DMS114 treated with DMSO at 0.1 percent for 48 hours (cell line): Measurements from ENCODE around the gene GNA15.
A peak's percentile ranks its signal among the peaks of the same experiment; 100 is the strongest.

Source experiments
- DNase-seq: peaks from one replicate; lab custom pipeline; 2025; ENCODE audit not compliant: unreplicated experiment; lab: John Stamatoyannopoulos, UW

Gene GNA15

DNA sequence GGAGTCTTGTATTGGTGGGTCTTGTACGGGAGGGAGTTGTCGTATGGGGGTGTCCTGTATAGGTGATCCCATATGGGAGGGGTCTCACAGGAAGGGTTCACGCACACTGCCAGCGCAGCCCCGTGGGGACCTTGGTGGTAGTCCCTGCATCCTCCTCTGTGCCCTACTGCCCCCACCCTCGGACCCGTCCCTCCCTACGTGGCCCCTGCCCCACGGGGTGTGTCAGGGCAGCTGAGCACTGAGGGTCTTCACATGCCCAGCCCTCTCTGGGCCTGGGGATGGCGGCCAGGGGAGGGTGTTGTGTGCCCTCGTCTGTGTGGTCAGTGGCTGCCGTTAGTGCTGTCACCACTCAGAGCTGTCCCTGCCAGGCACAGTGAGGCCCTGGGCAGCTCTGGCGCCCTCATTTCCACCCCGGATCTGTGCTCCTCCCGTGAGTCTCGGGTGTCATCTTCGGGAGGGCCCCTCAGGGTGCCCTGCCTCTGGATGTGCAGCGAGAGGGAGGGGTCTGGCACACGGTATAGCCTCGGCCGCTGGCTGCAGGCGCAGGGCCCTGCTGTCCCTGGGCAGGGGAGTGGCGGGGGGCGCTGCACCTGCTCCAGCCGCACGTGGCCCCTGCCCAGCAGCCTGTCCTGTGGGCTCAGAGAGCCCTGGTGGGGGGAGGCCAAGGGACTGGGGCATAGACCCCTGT, 16.0 kb upstream of the GNA15 start:
- no peak for DNase-seq

DNA sequence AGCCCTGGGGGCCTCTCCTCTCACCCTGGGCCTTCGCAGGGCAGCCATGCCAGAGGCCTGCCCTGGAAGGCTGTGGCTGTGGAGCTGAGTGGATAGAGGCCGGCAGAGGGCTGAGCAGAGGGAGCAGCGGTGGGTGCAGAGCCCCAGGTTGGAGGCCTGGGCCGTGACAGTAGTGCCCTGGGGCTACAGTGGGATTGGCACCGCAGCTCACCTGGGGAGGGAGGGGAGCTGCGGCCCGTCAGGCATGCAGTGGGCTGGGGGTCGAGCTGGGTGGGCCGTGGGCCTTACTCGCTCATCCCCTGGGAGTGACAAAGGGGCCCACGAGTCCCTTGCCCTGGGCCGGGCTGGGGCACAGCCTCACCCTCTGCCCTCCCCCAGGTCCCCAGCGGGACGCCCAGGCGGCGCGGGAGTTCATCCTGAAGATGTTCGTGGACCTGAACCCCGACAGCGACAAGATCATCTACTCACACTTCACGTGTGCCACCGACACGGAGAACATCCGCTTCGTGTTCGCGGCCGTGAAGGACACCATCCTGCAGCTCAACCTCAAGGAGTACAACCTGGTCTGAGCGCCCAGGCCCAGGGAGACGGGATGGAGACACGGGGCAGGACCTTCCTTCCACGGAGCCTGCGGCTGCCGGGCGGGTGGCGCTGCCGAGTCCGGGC, 15.1 kb upstream of the GNA15 start:
- no peak for DNase-seq

DNA sequence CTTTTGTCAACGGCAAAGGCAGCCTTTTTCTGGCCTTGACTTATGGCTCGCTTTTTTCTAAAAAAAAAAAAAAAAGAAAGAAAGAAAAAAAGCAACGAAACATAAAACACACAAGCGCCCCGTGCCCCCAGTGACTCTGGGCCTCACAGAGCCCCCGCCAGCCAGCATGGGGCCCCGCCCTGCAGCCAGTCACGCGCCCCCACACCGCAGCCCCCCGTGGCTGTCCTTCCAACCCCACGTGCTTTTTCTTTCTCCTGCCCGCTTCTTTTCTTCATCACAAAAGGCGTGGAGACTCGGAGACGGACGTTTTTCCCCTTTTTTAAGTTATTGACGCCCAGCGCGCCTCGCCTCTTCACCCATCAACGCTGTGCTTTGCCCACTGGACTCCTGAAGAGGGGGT, 14.4 kb upstream of the GNA15 start:
- DNase-seq = no peak

DNA sequence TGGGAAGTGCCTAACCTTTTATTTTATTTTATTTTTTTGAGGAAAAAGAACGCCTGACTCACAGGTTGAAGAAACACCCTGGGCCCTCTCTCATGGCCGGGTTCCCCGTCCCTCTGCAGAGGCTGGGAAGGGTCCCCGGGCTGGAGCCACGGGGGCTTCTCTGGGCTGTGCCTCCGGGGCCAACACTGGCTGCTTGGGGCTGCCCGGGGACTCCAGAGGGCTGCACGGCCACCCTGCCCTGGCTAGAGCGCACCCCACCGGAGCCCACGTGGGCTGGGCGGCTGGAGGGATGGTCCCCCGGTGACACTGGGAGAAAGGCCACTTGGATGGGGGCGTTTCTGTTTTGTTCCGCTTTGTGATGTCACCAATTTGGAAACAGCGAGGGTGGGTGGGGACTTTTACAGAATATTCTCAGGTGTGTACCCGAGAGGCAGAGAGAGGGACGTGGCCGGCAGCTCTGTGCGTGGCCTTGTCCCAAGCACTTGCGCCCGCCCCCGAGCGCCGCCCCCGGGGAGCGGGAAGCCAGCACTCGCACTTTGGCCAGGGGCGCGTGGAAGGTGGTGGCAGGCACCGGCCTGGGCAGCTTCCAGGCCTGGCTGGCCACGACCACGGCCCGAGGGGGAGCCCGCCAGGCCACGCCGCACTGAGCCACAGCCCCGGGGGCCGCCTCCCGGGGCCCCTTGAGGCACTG, 13.9 kb upstream of the GNA15 start:
- no peak for DNase-seq

- DNase-seq = no peak
These were observed 13.3 kb upstream of the GNA15 start for GRCh38 chr19:3122512-3122870.

GRCh38 chr19:3123088-3123721, 12.6 kb upstream of the GNA15 start:
- no peak for DNase-seq

DNA sequence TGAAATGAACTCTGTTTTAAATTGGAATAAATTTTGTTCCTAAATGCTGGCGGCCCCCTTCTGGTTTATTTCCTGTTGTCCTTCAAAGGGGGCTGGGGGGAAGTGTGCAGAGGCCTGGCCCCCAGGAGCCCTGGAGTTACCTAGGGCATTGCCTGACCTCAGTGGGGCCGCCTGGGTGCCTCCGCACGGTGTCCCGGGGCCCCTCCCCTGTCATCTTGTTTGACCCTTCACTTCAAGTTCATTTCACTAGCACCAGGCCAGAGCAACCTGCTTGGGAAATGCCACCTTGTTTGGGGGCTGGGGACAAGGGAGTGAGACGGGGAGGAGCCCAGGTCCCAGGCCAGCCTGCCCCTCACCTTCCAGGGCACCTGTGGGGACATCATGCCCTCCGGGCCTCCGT, 11.9 kb upstream of the GNA15 start:
- no peak for DNase-seq

DNA sequence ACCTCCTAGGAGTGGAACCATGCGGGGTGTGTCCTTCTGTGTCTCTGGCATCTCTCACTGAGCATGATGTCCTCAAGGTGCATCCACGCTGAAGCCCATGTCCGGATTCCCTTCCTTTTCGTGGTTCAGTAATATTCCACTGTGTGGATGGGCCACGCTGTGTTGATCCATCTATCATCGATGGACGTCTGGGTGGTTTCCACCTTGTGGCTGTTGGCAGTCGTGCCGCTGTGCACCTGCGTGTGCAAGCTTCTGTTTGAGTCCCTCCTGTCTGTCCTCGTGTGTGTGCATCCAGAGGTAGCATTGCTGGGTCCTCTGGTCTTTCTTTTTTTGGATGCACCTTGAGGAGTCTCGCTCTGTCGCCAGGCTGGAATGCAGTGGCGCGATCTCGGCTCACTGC, 11.2 kb upstream of the GNA15 start:
- no peak for DNase-seq

GRCh38 chr19:3125900-3126524, 9.8 kb upstream of the GNA15 start:
- DNase-seq = no peak

- DNase-seq = peak; percentile 10
These were observed 6.7 kb upstream of the GNA15 start for GRCh38 chr19:3129112-3129511.

- DNase-seq = no peak
These were observed 4.7 kb upstream of the GNA15 start for GRCh38 chr19:3131168-3131567.

DNA sequence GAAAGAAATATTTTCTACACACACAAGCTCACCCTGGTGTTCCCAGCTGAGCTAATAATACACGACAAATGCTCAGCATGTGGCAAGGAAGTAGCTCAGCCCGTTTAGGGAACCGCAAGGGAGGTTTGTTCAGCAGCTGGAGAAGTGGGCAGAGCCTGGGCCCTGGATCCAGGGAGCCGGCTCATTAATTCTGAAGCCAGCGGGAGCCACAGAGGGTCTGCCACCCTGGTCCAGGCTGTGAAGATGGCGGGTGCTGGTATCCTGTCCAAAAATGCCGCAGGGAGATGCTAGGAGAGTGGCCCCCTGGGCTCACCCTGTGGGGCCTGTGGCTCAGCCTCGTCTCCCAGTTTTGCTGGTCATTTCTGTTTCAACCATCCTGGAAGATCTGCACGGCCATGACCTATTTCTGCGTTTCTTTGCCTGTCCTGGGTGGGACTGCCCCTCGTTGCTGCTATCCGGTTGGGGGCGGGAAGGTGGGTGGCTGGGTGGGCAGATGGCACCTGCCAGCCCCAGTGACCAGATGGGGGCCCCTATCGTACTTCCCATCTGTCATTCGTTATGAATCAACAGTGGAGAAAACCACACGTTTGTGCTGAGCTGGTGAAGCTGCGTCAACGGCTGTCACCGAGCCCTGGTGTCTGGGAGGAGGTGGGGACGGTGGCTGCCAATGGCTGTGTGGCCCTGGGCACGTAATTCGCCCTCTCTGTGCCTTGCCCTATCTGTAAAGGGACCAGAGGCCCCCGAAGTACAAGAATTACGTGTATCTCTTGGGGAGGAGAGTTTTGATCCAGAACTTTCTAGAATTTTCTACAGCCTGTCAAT, 2.7 kb upstream of the GNA15 start:
- DNase-seq = no peak

DNA sequence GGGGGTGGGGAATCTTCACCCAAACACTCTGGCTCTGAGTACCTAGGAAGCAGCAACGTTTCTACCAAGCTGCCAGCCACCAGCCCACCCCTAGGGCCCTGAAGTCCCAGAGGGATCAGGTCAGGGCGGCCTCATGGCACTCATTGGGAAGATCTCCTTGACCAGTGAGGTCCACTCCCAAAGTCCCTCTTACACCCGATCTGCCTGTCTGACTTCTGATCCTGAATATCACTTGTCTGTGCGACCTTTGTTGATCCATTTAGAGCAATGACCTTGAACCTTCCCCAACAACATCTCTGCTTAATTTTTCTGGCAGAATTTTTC, 2.1 kb upstream of the GNA15 start:
- no peak for DNase-seq

- DNase-seq = no peak
These were observed 837 bp downstream of the GNA15 start for GRCh38 chr19:3136684-3137055.

DNA sequence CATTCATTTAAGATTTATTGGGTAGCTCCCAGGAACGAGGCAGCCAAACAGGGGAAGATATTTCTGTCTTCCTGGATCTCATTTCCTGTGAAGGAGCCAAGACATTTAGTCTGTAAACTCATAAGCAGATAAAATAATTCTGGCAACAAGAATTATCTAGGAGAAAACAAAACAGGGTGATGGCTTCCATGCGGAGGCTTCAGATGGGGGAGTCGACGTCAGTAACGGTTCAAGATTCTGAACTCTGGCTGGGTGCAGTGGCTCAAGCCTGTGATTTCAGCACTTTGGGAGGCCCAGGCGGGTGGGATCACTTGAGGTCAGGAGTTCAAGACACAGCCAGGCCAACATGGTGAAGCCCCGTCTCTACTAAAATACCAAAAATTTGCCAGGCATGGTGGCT, 1.3 kb downstream of the GNA15 start:
- DNase-seq = no peak

- no peak for DNase-seq
These were observed 2.4 kb downstream of the GNA15 start for GRCh38 chr19:3138268-3138667.

DNA sequence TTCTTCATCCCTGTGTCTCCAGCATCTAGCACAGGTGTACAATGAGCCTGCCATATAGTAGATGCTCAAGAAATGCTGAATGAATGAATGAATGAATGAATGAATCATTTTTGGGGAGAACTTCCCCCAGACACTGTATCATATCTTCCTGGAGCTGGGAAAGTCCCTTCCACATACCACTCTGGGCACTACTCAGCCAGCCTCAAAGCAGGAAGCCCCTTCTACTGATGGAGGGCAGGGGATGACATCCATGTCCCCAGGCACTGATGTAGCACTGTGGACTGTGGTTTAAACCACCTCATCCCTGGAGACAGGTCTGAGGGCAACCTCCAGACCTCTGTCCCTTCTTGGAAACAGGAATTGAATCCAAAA, 4.8 kb downstream of the GNA15 start:
- no peak for DNase-seq

DNA sequence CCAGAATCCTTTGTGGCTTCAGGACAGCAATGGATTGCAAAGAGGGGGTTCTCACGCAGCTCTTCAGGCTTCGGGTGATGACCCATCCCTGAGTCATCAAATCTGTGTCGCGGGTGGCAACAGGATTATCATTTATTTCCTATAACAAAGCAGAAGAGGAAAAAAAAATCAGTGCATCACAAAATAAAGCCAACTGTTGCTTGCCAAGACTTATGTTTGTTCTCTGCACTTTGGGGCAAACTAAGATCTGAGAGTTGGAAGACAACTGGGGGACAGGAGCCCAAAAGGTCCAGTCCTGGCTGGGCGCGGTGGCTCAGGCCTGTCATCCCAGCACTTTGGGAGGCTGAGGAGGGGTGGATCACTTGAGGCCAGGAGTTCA, 6.4 kb downstream of the GNA15 start:
- no peak for DNase-seq

DNA sequence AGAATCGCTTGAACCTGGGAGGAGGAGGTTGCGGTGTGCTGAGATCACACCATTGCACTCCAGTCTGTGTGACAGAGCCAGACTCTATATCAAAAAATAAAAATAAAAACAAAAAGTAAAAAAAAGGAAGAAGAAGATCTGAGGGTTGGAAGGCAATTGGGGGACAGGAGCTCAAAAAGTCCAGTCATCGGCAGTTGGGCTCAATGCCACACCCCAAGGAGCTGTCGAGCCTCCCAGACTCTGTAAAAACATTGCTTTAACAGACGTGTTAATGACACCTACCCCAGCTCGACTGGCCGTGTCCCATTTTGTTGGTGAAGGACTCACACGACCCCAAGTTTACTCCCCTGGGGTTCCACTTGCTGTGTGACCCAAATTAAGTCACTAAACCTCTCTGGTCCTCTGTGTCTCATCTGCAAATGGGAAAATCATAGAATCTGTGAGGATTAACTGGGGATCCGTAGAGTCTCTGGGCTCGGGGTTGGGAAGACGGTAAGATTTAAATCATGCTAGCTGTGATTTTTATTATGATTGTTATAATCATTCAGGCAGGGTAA, 7.0 kb downstream of the GNA15 start:
- no peak for DNase-seq

DNA sequence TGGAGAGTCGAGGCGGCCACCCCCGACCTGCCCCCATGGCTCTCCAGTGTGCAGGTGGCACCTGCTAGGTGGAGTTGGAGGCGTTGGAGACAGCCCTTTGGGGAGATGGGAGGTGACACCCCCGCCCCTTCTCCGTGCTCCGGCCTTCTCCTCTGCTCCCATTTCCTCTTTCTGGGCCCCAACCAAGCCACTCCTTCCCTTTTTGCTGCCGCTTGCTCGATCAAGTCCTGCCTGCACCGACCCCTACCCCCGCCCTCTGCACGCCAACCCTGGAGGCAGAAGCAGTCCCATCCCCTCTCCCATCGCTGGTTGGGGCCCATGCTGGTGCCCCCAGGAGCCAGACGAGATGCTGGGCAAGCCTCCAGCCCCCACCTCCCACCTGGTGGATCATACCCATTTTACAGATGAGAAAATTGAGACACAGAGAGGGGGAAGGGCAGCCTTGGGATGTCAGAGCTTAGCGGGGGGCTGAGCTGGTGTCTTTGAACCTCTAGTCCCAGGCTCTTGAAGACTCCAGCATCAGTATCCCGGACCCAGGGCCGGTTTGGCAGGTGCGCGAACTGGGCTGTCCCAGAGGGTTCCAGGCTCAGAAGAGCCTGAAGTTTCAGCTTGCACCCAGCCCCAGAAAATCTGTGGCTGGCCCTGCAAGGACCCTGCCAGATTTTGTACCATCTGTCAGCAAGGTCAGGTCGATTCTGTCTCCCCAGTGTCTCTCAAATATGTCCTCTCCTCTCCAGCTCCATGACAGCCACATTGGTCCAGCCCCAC, 10.3 kb downstream of the GNA15 start:
- no peak for DNase-seq
